ENCODE results near the gene SNX4. TPM values are rescaled to one million over a fixed set of nuclear protein-coding genes. Genes with fewer than 3 reads are reported as not detected.

The SNX4 gene
- total RNA-seq, 1 experiment from 2014 or later, result 43.3 TPM

GRCh38 chr3:125403789-125404188 lies 116.2 kb downstream of the SNX4 start:
- DNase-seq (ENCODE audit: low read depth), result peak; percentile 53

GRCh38 chr3:125402639-125403038 lies 117.4 kb downstream of the SNX4 start:
- no peak for DNase-seq (ENCODE audit: low read depth)

- peak; percentile 34 for DNase-seq (ENCODE audit: low read depth)
These were observed 118.6 kb downstream of the SNX4 start for GRCh38 chr3:125401402-125401801.

GRCh38 chr3:125398952-125399351 lies 121.0 kb downstream of the SNX4 start:
- DNase-seq (ENCODE audit: low read depth), result no peak

Other genes with a start within 250 kb of the SNX4 start
- gene ZNF148, start 144.9 kb downstream of the SNX4 start, total RNA-seq (2014; rRNA removed), result 19.7 and 22.9 TPM in 2 replicates
- gene OSBPL11, start 75.3 kb upstream of the SNX4 start, total RNA-seq (2014; rRNA removed), result 9.8 and 11.7 TPM in 2 replicates